ENCODE results near the gene GPNMB.

GRCh38 chr7:23284871-23285270, 38.3 kb downstream of the GPNMB start:
- TF ChIP-seq ZNF416 (tag by site-specific recombination; IDR thresholded peaks at IDR 0.05) (no peak), SALL2 (tag by site-specific recombination; IDR thresholded peaks at IDR 0.05; ENCODE audit: borderline replicate concordance) (no peak), ZNF660 (tag by site-specific recombination; IDR thresholded peaks at IDR 0.05) (no peak), TRIM28 (IDR thresholded peaks at IDR 0.05; ENCODE audit: borderline replicate concordance, low read length) (no peak), CTCF (tag by site-specific recombination; IDR thresholded peaks at IDR 0.05) (no peak), ZNF792 (tag by site-specific recombination; IDR thresholded peaks at IDR 0.05) (no peak), ZNF658 (tag by site-specific recombination; IDR thresholded peaks at IDR 0.05) (no peak), KLF10 (tag by site-specific recombination; IDR thresholded peaks at IDR 0.05) (no peak), ZEB2 (tag by site-specific recombination; IDR thresholded peaks at IDR 0.05) (no peak), ZFP37 (tag by site-specific recombination; IDR thresholded peaks at IDR 0.05) (no peak), ZBTB21 (tag by site-specific recombination; IDR thresholded peaks at IDR 0.05) (no peak), ZNF23 (tag by site-specific recombination; IDR thresholded peaks at IDR 0.05; ENCODE audit: borderline replicate concordance) (no peak), ZNF561 (tag by site-specific recombination; IDR thresholded peaks at IDR 0.05; ENCODE audit: borderline replicate concordance) (no peak)

Data from HEK293 (cell line).